Stimulated activated memory B cell treated with anti-CD40 and anti-IgM and Interleukin-4, amounts not matched to agents 10 μg/mL and 1 μg/mL and 100 μg/mL, for 72 hours (primary cell): ENCODE measurements around the gene PPARGC1A.

ENCODE experiments used
- ATAC-seq: fragments of 150-1000 bp; cut with Tn5 transposase; 2 replicates; pipeline ENCODE4 v1.10.0; 2021
- H3K27ac Mint-ChIP-seq: one replicate; pipeline ENCODE4 v1.8.0; 2022; ENCODE audit warnings: mild to moderate bottlenecking, mixed read lengths
- H3K27me3 Mint-ChIP-seq: one replicate; pipeline ENCODE4 v1.8.0; 2022; ENCODE audit warnings: mixed read lengths
- H3K36me3 Mint-ChIP-seq: one replicate; pipeline ENCODE4 v1.8.0; 2022; ENCODE audit warnings: mixed read lengths
- H3K4me1 Mint-ChIP-seq: one replicate; pipeline ENCODE4 v1.8.0; 2022; ENCODE audit warnings: mixed read lengths
- H3K4me3 Mint-ChIP-seq: one replicate; pipeline ENCODE4 v1.8.0; 2022; ENCODE audit warnings: mild to moderate bottlenecking, moderate library complexity, mixed read lengths
- H3K9me3 Mint-ChIP-seq: one replicate; pipeline ENCODE4 v1.8.0; 2022; ENCODE audit warnings: mixed read lengths

PPARGC1A gene

DNA sequence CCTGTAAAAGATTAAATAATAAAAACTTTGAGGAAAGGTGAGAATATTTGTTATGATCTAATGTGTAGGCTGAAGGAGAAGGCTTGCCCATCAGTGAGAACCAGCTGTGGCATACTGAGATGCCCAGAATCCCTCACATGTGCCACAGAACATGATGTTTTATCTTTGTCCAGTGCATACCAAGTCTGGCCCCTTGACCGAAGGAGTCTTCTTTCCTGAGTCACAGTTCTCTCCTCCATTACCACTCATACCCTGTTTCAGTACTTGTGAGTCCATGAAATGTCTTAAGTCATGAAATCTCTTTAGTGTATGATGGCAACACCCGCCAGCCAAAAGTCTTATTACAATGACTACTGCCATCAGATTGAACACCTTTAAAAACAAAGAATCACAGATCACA is 42.7 kb downstream of the PPARGC1A start:
- no peak for ATAC-seq

DNA sequence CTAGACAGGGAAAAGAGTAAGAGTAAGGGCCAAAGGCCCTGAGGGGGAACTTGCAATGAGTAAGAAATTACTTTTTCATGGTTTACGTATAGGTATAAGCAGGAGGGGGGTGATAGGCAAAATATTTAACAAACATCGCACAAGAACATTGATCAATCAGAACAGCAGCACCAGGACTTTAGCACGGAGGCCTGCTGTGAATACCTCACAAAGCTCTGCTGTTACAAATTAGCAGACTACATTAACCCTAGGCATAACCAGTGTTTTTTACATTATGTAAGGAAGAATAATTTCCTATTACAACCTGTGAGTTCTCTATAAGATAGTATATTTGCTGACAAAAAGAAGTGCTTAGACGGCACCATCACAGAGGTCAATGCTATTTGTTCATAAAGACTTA is 44.9 kb downstream of the PPARGC1A start:
- Mint-ChIP-seq H3K4me1 (no peaks in the 10 kb centered on the region), H3K4me3 (no peak overlapping the region), H3K9me3 (peaks cover 8% of the 10 kb centered on the region), H3K27me3 (no peaks in the 10 kb centered on the region), H3K36me3 (no peaks in the 10 kb centered on the region), H3K27ac (no peak overlapping the region)
- ATAC-seq = no peak

More for the DNA sequence above, 42.7 kb downstream of the PPARGC1A start:
- H3K4me3 Mint-ChIP-seq = no peak overlapping the region
- peaks cover 3% of the 10 kb centered on the region for H3K9me3 Mint-ChIP-seq
- no peak overlapping the region for H3K27ac Mint-ChIP-seq
- H3K36me3 Mint-ChIP-seq = no peaks in the 10 kb centered on the region
- no peaks in the 10 kb centered on the region for H3K4me1 Mint-ChIP-seq
- no peaks in the 10 kb centered on the region for H3K27me3 Mint-ChIP-seq

DNA sequence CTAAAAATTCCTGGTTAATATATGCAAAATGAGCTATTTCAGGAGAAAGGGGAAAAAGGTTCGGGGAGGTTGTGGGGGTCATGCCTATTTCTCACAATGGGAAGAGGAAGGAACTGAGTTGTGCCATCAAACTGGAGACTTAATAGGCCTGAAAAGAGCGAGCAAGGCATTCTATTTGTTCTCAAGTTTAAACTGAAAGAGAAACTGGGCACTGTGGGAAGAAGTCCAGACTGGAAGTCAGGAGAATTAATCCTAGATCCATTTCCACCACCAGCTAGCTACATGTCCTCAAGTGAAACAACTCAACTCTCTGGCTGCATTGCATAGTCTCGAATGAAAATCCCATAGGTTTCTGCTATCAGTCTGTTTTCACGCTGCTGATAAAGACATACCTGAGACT is 50.6 kb downstream of the PPARGC1A start:
- no peak overlapping the region for H3K4me3 Mint-ChIP-seq

DNA sequence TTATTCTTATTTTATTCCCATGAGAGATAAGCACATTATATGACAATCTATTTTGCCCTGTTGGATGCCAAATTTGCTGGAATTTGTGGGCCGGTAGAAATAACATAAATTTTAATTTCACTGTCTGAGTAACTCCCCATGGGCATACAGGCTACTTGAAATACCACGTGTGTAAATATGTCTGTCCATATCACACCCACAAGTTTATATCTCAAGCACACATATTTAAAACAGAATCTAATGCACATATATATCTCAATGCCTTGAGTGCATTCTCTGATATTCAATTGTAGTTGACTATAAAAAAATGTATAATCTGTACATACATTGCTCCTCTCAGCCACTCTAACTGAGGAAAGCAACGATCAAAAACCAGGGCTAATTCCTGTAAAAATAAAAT is 51.2 kb downstream of the PPARGC1A start:
- no peaks in the 10 kb centered on the region for H3K36me3 Mint-ChIP-seq
- H3K4me3 Mint-ChIP-seq = no peak overlapping the region
- H3K4me1 Mint-ChIP-seq = no peaks in the 10 kb centered on the region
- H3K27ac Mint-ChIP-seq = no peak overlapping the region
- H3K27me3 Mint-ChIP-seq = no peaks in the 10 kb centered on the region
- ATAC-seq = no peak
- peaks cover 8% of the 10 kb centered on the region for H3K9me3 Mint-ChIP-seq

More for the DNA sequence above, 50.6 kb downstream of the PPARGC1A start:
- H3K27me3 Mint-ChIP-seq = no peaks in the 10 kb centered on the region
- H3K36me3 Mint-ChIP-seq = no peaks in the 10 kb centered on the region
- H3K27ac Mint-ChIP-seq = no peak overlapping the region
- H3K4me1 Mint-ChIP-seq = no peaks in the 10 kb centered on the region
- H3K9me3 Mint-ChIP-seq = peaks cover 8% of the 10 kb centered on the region
- ATAC-seq = no peak

DNA sequence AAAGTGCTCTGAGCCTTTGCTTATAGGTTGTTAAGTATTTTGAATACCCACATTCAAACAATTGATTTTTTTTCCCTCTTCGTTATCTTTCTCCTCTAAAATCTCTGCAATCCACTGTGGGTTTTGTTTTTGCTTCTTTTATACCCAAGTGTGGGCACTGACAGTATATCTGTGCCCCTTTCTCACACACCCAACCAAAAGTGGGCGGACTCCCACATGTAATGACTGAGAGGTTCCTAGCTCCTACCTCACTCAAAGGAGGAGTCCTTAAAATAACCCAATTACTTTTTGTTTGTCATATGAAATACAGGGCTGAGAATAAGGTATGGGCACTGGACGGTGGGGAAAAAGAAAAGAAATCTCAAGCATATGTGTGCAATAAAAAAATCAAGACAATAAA is 51.7 kb downstream of the PPARGC1A start:
- no peak for ATAC-seq
- Mint-ChIP-seq H3K9me3 (peaks cover 8% of the 10 kb centered on the region), H3K4me1 (no peaks in the 10 kb centered on the region), H3K4me3 (no peak overlapping the region), H3K36me3 (no peaks in the 10 kb centered on the region), H3K27ac (no peak overlapping the region), H3K27me3 (no peaks in the 10 kb centered on the region)

DNA sequence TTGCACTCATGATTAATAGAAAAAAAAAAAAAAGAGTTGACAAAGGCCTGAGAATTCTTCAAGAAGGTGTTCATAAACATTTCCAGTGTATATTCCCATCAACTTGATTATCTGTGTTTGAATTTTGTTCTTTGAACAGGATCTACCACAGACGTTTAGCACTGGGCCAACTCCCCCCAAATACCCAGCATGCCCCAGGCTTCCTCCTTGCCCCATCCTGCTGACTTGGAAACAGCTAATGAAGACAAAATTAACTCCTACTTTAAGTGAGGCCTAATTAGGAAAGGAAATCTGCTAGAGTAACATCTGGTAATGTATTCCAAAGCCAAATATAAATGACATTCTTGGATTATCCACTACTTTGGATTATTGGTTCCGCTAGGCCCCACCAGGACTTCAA is 52.5 kb downstream of the PPARGC1A start:
- Mint-ChIP-seq H3K36me3 (no peaks in the 10 kb centered on the region), H3K9me3 (peaks cover 11% of the 10 kb centered on the region), H3K4me3 (no peak overlapping the region), H3K27me3 (no peaks in the 10 kb centered on the region), H3K27ac (no peak overlapping the region), H3K4me1 (no peaks in the 10 kb centered on the region)
- no peak for ATAC-seq

DNA sequence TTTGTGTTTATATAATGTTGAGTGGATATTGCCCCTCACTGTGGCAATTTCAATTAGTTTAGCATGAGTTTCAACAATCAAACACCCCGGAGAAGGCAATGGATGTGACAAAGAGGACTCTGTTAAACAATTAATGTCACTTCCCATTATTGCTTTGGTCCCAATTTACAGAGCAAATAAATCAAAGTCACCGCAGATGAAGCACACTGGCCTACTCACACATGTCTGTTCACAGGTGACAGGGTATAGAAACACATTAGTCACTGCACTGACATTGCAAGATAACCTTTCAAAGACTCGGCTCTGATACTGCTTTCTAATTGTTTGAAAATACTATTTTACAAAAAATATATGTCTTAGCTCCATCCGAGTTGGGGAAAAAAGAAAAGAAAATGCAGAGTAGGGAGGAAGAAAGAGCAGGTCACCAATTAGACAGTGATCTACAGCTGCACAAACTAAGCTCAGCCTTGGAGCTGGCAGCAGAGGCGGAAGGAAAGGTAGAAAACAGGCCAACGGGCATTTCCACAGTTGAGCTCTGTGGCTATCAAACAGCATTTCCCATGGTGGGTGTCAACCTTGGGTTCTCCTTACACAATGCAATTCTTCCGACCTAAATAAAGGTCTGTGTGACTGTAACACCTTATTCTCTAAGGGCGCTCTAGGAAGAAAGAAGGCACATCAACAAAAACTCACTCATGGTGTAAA is 53.9 kb downstream of the PPARGC1A start:
- Mint-ChIP-seq H3K4me3 (no peak overlapping the region), H3K4me1 (no peaks in the 10 kb centered on the region), H3K27ac (no peak overlapping the region), H3K27me3 (no peaks in the 10 kb centered on the region), H3K36me3 (no peaks in the 10 kb centered on the region), H3K9me3 (peaks cover 11% of the 10 kb centered on the region)
- ATAC-seq = peak; percentile 14

DNA sequence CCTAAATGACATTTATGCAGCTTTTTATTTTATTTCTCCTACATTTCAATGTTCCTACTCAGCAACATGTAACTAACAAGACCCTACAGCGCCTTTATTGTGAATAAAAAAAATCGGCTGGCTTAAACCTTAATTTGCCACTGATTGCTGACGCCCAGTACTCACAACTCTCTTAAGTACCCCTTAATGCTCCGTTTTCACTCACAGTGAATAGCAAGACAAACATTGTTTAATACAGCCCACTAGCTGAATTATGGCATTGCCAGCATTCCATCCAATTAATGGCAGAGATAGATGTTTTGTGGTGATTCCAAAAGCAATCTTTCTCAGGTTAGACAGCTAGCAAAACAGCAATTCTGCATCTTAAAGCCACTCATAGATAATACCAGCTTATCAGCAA is 61.1 kb downstream of the PPARGC1A start:
- Mint-ChIP-seq H3K36me3 (no peaks in the 10 kb centered on the region), H3K27me3 (no peaks in the 10 kb centered on the region), H3K4me1 (no peaks in the 10 kb centered on the region), H3K27ac (no peak overlapping the region), H3K4me3 (no peak overlapping the region), H3K9me3 (peaks cover 3% of the 10 kb centered on the region)
- ATAC-seq = no peak

DNA sequence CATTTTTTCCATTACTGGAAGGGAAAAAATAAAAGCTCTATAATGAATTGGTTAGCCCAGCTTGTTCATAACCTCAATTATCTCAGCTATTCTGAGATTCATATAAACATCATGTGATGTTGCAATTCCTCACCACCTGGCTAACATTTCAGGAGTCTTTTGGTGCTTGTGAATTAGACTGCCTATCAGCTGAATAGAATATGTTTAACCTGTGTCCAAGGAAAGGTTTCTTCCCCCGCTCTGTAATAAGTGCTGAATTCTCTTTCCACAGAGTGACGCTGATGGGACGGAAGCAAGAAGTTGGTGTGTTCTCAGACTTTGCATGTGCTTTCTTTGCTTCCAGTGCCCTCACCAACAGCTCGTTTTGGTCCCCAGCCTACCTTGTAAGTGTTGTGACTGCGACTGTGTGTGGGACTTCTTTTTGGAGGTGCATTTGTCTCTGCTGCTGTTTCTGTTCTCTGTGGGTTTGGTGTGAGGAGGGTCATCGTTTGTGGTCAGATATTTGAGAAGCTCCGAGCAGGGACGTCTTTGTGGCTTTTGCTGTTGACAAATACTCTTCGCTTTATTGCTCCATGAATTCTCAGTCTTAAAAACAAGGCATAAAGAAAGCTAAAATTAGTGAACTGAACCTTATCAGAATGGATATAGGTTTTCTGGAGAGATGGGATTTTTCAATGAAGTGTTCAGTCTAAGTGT is 61.7 kb downstream of the PPARGC1A start:
- Mint-ChIP-seq H3K9me3 (peaks cover 3% of the 10 kb centered on the region), H3K27ac (no peak overlapping the region), H3K36me3 (no peaks in the 10 kb centered on the region), H3K4me3 (no peak overlapping the region), H3K4me1 (no peaks in the 10 kb centered on the region), H3K27me3 (no peaks in the 10 kb centered on the region)
- no peak for ATAC-seq

DNA sequence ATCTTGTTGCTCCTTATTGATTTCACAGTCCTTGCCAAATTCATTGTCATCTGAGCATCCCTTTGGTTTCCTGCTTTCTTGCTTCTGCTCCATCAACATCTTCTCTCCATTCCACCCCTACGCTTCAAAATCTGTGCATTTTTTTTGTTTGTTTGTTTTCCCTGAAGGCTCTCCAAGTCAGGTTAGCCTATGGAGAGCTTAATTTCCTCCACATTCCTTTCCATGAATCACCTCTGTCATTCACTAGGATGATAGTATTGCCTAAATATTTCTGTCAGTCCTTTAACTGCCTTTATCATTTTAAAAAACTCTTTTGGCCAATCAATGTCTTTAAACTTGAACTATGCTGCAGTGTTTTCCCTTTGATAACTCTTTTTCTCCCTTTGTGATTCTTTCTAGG is 67.7 kb downstream of the PPARGC1A start:
- H3K4me1 Mint-ChIP-seq = no peaks in the 10 kb centered on the region
- H3K36me3 Mint-ChIP-seq = no peaks in the 10 kb centered on the region
- H3K4me3 Mint-ChIP-seq = no peak overlapping the region
- H3K9me3 Mint-ChIP-seq = no peaks in the 10 kb centered on the region
- no peaks in the 10 kb centered on the region for H3K27me3 Mint-ChIP-seq
- no peak for ATAC-seq
- H3K27ac Mint-ChIP-seq = no peak overlapping the region

DNA sequence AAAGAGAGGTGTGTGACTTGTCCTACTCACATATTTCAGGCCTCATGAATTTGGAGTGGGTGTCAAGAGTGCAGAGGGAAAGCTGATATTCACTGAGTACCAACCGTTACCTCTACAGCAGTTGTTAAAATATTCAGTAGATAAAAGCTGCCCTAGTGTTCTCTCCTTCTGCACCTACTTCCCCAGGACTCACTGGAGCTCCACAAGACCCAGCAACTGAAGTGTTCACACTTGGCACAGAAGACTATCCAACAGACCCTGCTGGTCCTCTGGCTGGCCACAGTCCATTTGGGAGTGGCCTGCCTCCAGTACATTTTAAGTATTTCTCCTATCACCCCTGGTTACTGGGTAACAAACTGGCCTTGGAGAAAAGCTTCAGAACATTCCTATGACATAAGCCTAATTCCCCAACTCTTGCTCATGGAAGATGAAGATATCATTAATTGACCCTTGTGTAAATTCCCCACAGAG is 70.8 kb downstream of the PPARGC1A start:
- no peaks in the 10 kb centered on the region for H3K27me3 Mint-ChIP-seq
- no peak for ATAC-seq
- H3K36me3 Mint-ChIP-seq = no peaks in the 10 kb centered on the region
- H3K4me1 Mint-ChIP-seq = no peaks in the 10 kb centered on the region
- no peak overlapping the region for H3K27ac Mint-ChIP-seq
- H3K9me3 Mint-ChIP-seq = peaks cover 3% of the 10 kb centered on the region
- no peak overlapping the region for H3K4me3 Mint-ChIP-seq

DNA sequence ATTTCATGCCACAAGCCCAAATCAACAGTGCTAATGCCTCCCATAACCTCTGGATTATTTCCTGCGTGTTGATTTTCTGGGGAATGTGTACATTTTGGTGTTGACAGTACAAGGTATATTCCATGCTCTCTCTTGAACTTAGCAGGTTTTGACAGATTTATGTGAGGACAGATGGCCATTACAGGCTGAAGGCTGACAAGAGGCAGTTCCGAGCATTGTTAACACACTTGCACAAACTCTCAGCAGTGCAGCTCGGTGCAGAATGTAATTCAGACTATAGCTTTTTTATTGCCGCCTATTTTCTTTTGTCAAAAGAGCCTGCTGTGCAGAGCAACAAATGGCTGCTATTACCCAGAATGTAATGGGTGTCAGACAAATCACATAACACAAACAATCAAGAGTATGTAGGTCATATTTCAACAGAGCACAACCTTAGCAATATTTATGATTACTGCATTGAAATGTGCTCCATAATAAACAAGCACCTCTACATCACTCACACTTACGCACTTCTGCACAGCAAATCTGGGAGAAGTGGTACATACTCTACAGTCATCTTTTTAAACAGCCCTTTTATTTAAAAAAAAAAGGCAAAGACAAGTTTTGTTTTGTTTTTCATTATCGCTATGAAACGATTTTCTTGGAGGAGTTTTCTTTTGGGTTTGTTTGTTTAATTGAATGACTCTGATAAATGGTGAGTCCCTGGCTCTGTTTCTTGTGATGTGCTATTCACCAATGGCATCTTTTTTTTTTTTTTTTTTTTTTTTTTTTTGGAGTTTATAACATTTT is 71.6 kb downstream of the PPARGC1A start:
- Mint-ChIP-seq H3K4me1 (no peaks in the 10 kb centered on the region), H3K4me3 (no peak overlapping the region), H3K9me3 (peaks cover 7% of the 10 kb centered on the region), H3K27me3 (no peaks in the 10 kb centered on the region), H3K36me3 (no peaks in the 10 kb centered on the region), H3K27ac (no peak overlapping the region)
- ATAC-seq = no peak

DNA sequence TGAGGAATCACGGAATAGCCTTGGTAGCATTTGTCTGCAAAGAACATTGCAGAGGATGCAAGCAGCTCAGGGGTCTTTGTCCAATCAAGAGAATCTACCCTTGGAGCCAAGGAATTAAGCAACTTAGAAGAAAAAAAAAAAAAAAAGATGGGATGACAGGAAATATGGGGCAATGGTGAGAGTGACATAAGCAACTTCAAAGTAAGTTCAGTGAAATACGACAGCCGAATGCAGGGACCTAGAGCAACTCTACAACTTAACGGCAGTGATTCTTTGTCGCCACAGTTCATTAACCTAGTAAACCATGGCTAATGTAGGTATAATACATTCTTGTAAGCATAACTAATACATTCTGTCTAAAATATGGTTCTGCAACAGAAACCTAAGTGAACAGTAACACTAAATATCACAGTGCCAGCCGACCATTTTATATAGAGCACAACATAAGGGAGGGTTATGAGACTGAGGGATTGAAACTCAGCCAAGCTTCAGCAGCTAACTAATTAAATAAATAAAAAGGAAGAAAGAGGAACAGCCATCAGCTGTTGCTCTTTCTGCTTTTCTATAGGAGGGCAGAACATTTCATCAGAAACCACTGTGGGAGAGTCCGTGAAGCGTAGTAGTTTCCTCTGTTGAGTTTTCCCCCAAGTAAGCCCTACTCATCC is 74.7 kb downstream of the PPARGC1A start:
- no peak for ATAC-seq
- no peak overlapping the region for H3K27ac Mint-ChIP-seq
- H3K36me3 Mint-ChIP-seq = no peaks in the 10 kb centered on the region
- peaks cover 12% of the 10 kb centered on the region for H3K9me3 Mint-ChIP-seq
- H3K27me3 Mint-ChIP-seq = no peaks in the 10 kb centered on the region
- no peak overlapping the region for H3K4me3 Mint-ChIP-seq
- H3K4me1 Mint-ChIP-seq = no peaks in the 10 kb centered on the region

DNA sequence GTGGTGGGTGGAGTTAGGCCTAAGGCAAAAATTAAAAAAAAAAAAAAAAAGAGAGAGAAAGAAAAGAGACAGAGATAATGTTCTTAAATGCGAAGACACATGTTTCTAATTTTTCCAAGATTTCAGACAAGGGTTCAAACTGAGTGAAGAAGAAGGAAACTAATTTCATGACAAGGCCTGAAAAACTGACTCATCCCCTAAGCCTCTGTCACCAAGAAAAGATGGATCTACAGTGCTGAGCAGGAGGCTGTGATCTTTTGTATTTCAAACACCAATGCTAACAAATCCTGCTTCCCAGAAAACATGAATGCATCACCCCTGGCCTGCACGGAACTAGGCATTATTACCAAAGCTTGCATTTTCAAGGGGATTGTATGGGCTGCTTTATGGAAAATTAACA is 75.3 kb downstream of the PPARGC1A start:
- Mint-ChIP-seq H3K27me3 (no peaks in the 10 kb centered on the region), H3K27ac (no peak overlapping the region), H3K9me3 (peaks cover 12% of the 10 kb centered on the region), H3K4me3 (no peak overlapping the region), H3K4me1 (no peaks in the 10 kb centered on the region), H3K36me3 (no peaks in the 10 kb centered on the region)
- ATAC-seq = no peak

DNA sequence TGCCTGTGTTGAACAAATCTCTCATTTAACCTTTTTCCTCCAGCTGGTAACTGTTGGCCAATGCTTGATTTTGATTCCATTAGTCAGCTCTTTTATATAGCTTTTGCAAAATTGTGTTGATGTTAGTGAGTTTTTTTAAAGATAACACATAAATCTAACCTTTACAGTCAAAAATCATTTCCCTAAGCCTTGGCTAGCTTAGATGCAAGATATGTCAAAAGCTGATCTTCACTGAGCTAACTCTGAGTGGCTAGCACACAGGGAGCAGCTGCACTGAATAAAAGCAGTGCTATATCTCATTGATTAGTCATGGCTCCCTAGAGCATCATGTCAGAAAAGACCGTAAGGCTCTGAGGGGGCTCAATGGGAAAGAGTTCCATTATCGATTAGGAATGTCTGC is 78.7 kb downstream of the PPARGC1A start:
- Mint-ChIP-seq H3K4me3 (no peak overlapping the region), H3K27ac (no peak overlapping the region), H3K9me3 (peaks cover 10% of the 10 kb centered on the region), H3K27me3 (no peaks in the 10 kb centered on the region), H3K36me3 (no peaks in the 10 kb centered on the region), H3K4me1 (no peaks in the 10 kb centered on the region)
- no peak for ATAC-seq
